Gastrocnemius medialis (tissue), 4 donors: ENCODE results near the gene PTPRN2.

Experiments
- CTCF ChIP-seq, 5 experiments: fragments of 450-650 bp in 3 of 5; fragments of 200-600 bp in 2 of 5; sonication (generic) in 2 of 5; IDR thresholded peaks in 4 of 5; conservative IDR thresholded peaks in 1 of 5; 1 replicate in 4 of 5; 2 replicates in 1 of 5; pipeline ENCODE4 v1.5.1; 2016 to 2019; ENCODE audit warnings: antibody characterized with exemption in 5 of 5, mild to moderate bottlenecking in 3 of 5, moderate library complexity in 3 of 5
- POLR2A ChIP-seq, 2 donors: fragments of 450-650 bp; IDR thresholded peaks; one replicate each; pipeline ENCODE4 v1.6.1; 2017; ENCODE audit warnings: antibody characterized with exemption in 2 of 2, mild to moderate bottlenecking in 2 of 2, moderate library complexity in 2 of 2

GRCh38 chr7:158538156-158538946 lies 49.3 kb downstream of the PTPRN2 start:
- TF ChIP-seq CTCF (IDR thresholded peaks at IDR 0.05 in 4 of 5, conservative IDR thresholded peaks at IDR 0.05 in 1 of 5) (no peak), POLR2A (IDR thresholded peaks at IDR 0.05) (no peak)
